Ureter (tissue), 1 donor: ENCODE measurements around the gene ZNF350. TPM values are rescaled to one million over a fixed set of nuclear protein-coding genes. Genes with fewer than 3 reads are reported as not detected.

ENCODE experiments used
- total RNA-seq: library from RNA; stranded (reverse); gene quantifications from one replicate; pipeline ENCODE4 v1.2.4, GENCODE V29; 2023
- donor health status: DM: yes; HTN: yes; CAD: no.

ZNF350 gene
- total RNA-seq, 1 donor from 2014 or later, result 23.3 TPM

Other genes starting within 250 kb of the ZNF350 start
- 4.3 TPM for gene FPR1, start 235.0 kb downstream of the ZNF350 start, total RNA-seq
- 0.89 TPM for gene FPR2, start 225.7 kb downstream of the ZNF350 start, total RNA-seq
- 3.4 TPM for gene FPR3, start 191.7 kb downstream of the ZNF350 start, total RNA-seq
- 21.5 TPM for gene ZNF577, start 98.9 kb downstream of the ZNF350 start, total RNA-seq
- gene ZNF649, start 81.8 kb downstream of the ZNF350 start, total RNA-seq, result 23.6 TPM
- 10.2 TPM for gene ZNF613, start 59.4 kb downstream of the ZNF350 start, total RNA-seq
- gene ZNF615, start 21.4 kb upstream of the ZNF350 start, total RNA-seq, result 14.9 TPM
- 10.0 TPM for gene ZNF614, start 41.5 kb upstream of the ZNF350 start, total RNA-seq
- gene ZNF432, start 62.0 kb upstream of the ZNF350 start, total RNA-seq, result 19.7 TPM
- 38.7 TPM for gene ZNF841, start 108.9 kb upstream of the ZNF350 start, total RNA-seq
- gene ZNF616, start 153.1 kb upstream of the ZNF350 start, total RNA-seq, result 16.0 TPM
- gene ZNF836, start 184.8 kb upstream of the ZNF350 start, total RNA-seq, result 22.0 TPM
- 259 TPM for gene PPP2R1A, start 203.2 kb upstream of the ZNF350 start, total RNA-seq